NCI-H2029 treated with DMSO at 0.1 percent for 48 hours (cell line): ENCODE data around the gene KIAA0319L.

Source experiments
- DNase-seq: peaks from one replicate; lab custom pipeline; 2025; lab: John Stamatoyannopoulos, UW

Gene KIAA0319L

GRCh38 chr1:35443768-35444518, 113.3 kb downstream of the KIAA0319L start:
- DNase-seq, result no peak

GRCh38 chr1:35442734-35443133, 114.5 kb downstream of the KIAA0319L start:
- no peak for DNase-seq

- DNase-seq, result no peak
These were observed 115.2 kb downstream of the KIAA0319L start for GRCh38 chr1:35441926-35442579.

GRCh38 chr1:35439626-35440025, 117.6 kb downstream of the KIAA0319L start:
- DNase-seq, result no peak

GRCh38 chr1:35437200-35437599, 120.0 kb downstream of the KIAA0319L start:
- DNase-seq, result no peak

- no peak for DNase-seq
These were observed 121.1 kb downstream of the KIAA0319L start for GRCh38 chr1:35436078-35436477.

GRCh38 chr1:35434703-35435102, 122.5 kb downstream of the KIAA0319L start:
- DNase-seq, result no peak

- no peak for DNase-seq
These were observed 123.5 kb downstream of the KIAA0319L start for GRCh38 chr1:35433714-35434113.

GRCh38 chr1:35432231-35432630, 125.0 kb downstream of the KIAA0319L start:
- no peak for DNase-seq

GRCh38 chr1:35431173-35431599, 126.0 kb downstream of the KIAA0319L start:
- no peak for DNase-seq

GRCh38 chr1:35430762-35431161, 126.4 kb downstream of the KIAA0319L start:
- DNase-seq, result no peak

- DNase-seq, result no peak
These were observed 128.8 kb downstream of the KIAA0319L start for GRCh38 chr1:35428360-35428759.

GRCh38 chr1:35426097-35426586, 131.1 kb downstream of the KIAA0319L start:
- no peak for DNase-seq

- no peak for DNase-seq
These were observed 148.3 kb downstream of the KIAA0319L start for GRCh38 chr1:35408925-35409324.

GRCh38 chr1:35407743-35408142, 149.5 kb downstream of the KIAA0319L start:
- DNase-seq, result no peak

GRCh38 chr1:35406103-35406502, 151.1 kb downstream of the KIAA0319L start:
- no peak for DNase-seq

- DNase-seq, result no peak
These were observed 156.2 kb downstream of the KIAA0319L start for GRCh38 chr1:35401049-35401448.

- DNase-seq, result no peak
These were observed 158.5 kb downstream of the KIAA0319L start for GRCh38 chr1:35398739-35399138.

GRCh38 chr1:35394386-35394785, 162.8 kb downstream of the KIAA0319L start:
- DNase-seq, result no peak

- DNase-seq, result no peak
These were observed 166.4 kb downstream of the KIAA0319L start for GRCh38 chr1:35390600-35391494.

- DNase-seq, result no peak
These were observed 170.2 kb downstream of the KIAA0319L start for GRCh38 chr1:35386959-35387358.

- DNase-seq, result no peak
These were observed 170.9 kb downstream of the KIAA0319L start for GRCh38 chr1:35386290-35386689.
